Right lobe of liver (tissue), 6 donors: ENCODE data around the gene TTC12. TPM values are rescaled to one million over a fixed set of nuclear protein-coding genes. Genes with fewer than 3 reads are reported as not detected.

ENCODE experiments used
- ATAC-seq, 4 donors: fragments of 200-7000 bp; cut with Tn5 transposase; one replicate each; pipeline ENCODE4 v1.9.1; 2020; ENCODE audit warnings: mild to moderate bottlenecking in 4 of 4, moderate library complexity in 4 of 4
- DNase-seq, 3 donors: peaks; one replicate each; pipeline ENCODE4 v3.0.0-alpha.2; 2020
- H3K27ac ChIP-seq, 3 donors: fragments of 200-600 bp; one replicate each; pipeline ENCODE4 v1.8.0; 2022
- H3K27me3 ChIP-seq, 2 donors: fragments of 200-600 bp; one replicate each; pipeline ENCODE4 v1.8.0; 2022
- H3K36me3 ChIP-seq, 4 donors: fragments of 200-600 bp; sonication (generic) in 1 of 4; one replicate each; pipeline versions ENCODE4 v1.5.1 to v1.8.0; 2017 to 2022; ENCODE audit warnings: control low read depth in 1 of 4
- H3K4me1 ChIP-seq, 4 donors: fragments of 200-600 bp; sonication (generic) in 1 of 4; one replicate each; pipeline versions ENCODE4 v1.5.1 to v1.8.0; 2017 to 2022; ENCODE audit warnings: control low read depth in 1 of 4
- H3K4me3 ChIP-seq, 3 donors: fragments of 200-600 bp; one replicate each; pipeline ENCODE4 v1.8.0; 2022
- H3K9me3 ChIP-seq, 4 donors: fragments of 200-600 bp; sonication (generic) in 1 of 4; one replicate each; pipeline versions ENCODE4 v1.5.1 to v1.8.0; 2017 to 2022; ENCODE audit warnings: control low read depth in 1 of 4
- POLR2A ChIP-seq: fragments of 450-650 bp; IDR thresholded peaks from one replicate; pipeline ENCODE4 v1.6.1; 2017; ENCODE audit warnings: antibody characterized with exemption, mild to moderate bottlenecking
- WGBS: methylation state at CpG from one replicate; pipeline ENCODE4 v1.1.6; 2018; ENCODE audit warnings: low coverage, low lambda C conversion rate; ENCODE audit not compliant: insufficient coverage; ENCODE audit errors: missing lambda C conversion rate; 5-methylcytosine and 5-hydroxymethylcytosine counted together
- intact Hi-C, 2 donors: fragments of 100-400 bp; cut with DNase I; formaldehyde crosslinking; loops; one replicate each; pipeline versions ENCODE4 v1.11.2 to v1.14.1; 2022
- total RNA-seq, 6 experiments: library from RNA; depleted of rRNA in 2 of 6; stranded (reverse); fragments of >200 nt in 2 of 6; fragmentation: NEBNext Ultra II Directional in 3 of 6; extraction: Animal tissue kit (Norgen Biotek cat#: 25700) in 3 of 6; gene quantifications; one replicate each; pipeline versions ENCODE4 v1.1.0 to v1.2.4, GENCODE V29; 2016 to 2023
- TF ChIP-seq, protein P1 (sequence below), 4 donors: fragments of 200-600 bp in 3 of 4; fragments of 450-650 bp in 1 of 4; IDR thresholded peaks; one replicate each; pipeline versions ENCODE4 v1.5.1 to v1.8.0; 2016 to 2022; ENCODE audit warnings: antibody characterized with exemption in 4 of 4, mild to moderate bottlenecking in 2 of 4
- donor health status: DM: no; HTN: yes; CAD: no.
- donor health status: DM: no; HTN: no; CAD: no.
- donor health status: DM: no; HTN: no; CAD: no.
- donor health status: DM: no; HTN: yes; CAD: no.
- donor health status: DM: no; HTN: yes; CAD: no.

The TTC12 gene
- total RNA-seq, 6 experiments from 2014 or later = 5.1 to 8.9 (median 7.2) TPM

DNA sequence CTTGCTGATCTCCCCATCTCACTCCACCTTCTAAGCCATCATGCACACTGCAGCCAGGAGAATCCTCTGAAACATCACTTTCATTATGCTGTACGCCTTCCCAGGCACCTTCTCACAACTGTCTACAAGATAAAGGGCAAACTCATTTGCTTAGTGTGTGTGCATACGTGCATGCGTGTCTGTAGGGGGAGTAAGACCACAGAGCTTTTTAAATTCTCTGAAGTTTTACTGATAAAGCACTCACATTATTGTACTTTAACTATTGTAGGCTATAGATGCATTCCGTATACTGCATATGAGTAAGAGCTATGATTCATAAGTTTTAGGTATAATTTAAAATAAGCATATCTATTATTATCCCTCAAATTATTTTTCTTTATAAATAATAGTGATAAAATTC is 57.9 kb downstream of the TTC12 start:
- DNase-seq = no peak
- Histone ChIP-seq H3K9me3 (no peaks in the 10 kb centered on the region), H3K4me1 (no peaks in the 10 kb centered on the region), H3K27me3 (no peaks in the 10 kb centered on the region), H3K4me3 (no peak overlapping the region), H3K27ac (no peak overlapping the region), H3K36me3 (peaks cover 0 to 9% (median 0%) of the 10 kb centered on the region in 4 donors)
- intact Hi-C loops = no loop called here
- WGBS = 84% methylated on average over 4 of the region's 4 CpGs
- no peak for ATAC-seq
- TF ChIP-seq, protein P1, sequence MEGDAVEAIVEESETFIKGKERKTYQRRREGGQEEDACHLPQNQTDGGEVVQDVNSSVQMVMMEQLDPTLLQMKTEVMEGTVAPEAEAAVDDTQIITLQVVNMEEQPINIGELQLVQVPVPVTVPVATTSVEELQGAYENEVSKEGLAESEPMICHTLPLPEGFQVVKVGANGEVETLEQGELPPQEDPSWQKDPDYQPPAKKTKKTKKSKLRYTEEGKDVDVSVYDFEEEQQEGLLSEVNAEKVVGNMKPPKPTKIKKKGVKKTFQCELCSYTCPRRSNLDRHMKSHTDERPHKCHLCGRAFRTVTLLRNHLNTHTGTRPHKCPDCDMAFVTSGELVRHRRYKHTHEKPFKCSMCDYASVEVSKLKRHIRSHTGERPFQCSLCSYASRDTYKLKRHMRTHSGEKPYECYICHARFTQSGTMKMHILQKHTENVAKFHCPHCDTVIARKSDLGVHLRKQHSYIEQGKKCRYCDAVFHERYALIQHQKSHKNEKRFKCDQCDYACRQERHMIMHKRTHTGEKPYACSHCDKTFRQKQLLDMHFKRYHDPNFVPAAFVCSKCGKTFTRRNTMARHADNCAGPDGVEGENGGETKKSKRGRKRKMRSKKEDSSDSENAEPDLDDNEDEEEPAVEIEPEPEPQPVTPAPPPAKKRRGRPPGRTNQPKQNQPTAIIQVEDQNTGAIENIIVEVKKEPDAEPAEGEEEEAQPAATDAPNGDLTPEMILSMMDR (IDR thresholded peaks at IDR 0.05) = no peak
- no peak for TF ChIP-seq POLR2A

DNA sequence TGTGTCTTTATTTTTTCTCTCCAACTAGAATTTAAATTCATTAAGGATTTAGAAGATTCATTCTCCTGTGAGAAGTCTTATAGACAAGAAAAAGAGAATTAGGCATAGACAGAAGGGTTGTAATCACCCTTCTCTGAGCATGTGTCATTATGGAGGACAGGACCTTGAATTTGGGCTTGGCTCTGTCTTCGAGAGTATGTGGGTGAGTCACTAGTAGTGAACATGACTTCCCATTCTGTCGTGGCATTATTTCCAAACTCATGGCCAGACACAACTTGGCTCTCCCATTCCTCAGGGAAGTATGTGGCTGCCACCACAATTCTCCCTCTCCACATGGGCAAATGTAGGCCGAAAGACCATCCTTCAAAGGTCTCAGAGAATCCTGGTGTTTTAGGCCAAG is 58.9 kb downstream of the TTC12 start:
- 87% methylated on average over 2 of the region's 3 CpGs for WGBS
- intact Hi-C loops = no loop called here
- no peak for TF ChIP-seq POLR2A
- TF ChIP-seq, protein P1 (IDR thresholded peaks at IDR 0.05) = no peak
- Histone ChIP-seq H3K4me3 (no peak overlapping the region), H3K36me3 (peaks cover 0 to 1% (median 0%) of the 10 kb centered on the region in 4 donors), H3K4me1 (no peaks in the 10 kb centered on the region), H3K27me3 (no peaks in the 10 kb centered on the region), H3K27ac (no peak overlapping the region), H3K9me3 (no peaks in the 10 kb centered on the region)
- no peak for DNase-seq
- ATAC-seq = no peak

DNA sequence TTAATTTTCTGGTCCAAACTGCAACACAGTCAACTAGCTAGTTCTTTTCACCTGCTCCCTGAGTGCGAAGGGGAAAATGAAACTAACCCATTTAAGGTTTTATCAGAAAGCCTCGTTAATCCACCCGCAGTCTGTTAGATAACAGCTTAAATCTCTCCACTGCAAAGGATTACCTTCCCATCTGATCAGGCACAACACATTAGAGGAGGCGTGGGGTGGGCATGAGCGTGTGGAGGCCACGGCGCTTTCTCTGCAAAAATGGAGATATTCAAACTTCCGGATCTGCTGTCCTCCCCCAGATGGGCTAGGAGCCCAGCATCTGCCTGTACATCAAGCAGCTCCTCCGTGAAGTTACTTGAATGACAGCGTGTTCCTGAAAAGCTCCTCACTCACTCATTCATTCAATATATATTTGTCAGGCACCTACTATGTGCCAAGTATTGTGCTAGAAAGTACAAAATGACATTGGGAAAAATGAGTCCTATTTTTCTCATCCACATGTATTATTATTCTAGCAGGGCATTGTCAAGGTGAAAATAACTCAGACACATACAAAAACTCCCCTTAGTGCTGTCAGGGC is 59.7 kb downstream of the TTC12 start:
- TF ChIP-seq, protein P1 (IDR thresholded peaks at IDR 0.05) = no peak
- no peak for TF ChIP-seq POLR2A
- no peak overlapping the region for H3K4me3 ChIP-seq
- H3K9me3 ChIP-seq = no peaks in the 10 kb centered on the region
- 86% methylated on average over 9 of the region's 10 CpGs for WGBS
- H3K4me1 ChIP-seq = no peaks in the 10 kb centered on the region
- H3K27me3 ChIP-seq = no peaks in the 10 kb centered on the region
- no peak overlapping the region for H3K27ac ChIP-seq
- H3K36me3 ChIP-seq = no peaks in the 10 kb centered on the region
- no peak for DNase-seq
- no peak for ATAC-seq
- intact Hi-C loops = no loop called here

DNA sequence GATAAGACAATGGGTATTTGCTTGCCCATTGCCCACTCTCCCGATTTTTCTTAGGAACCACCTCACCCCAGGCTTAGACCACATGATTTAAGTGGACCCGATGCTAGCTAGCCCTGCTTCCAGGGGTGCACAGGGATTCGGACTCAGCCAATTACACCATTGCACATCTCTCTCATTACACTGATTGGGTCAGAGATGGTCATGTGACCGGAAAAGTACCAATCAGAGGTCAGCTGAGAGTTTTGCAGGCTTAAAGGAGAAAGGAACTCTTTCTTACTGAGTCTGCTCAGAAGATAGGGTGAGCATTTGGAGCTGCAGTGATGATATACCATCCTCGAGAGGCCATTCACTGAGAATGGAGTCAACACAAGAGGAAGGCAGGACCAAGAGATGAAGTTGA is 61.0 kb downstream of the TTC12 start:
- H3K27ac ChIP-seq = no peak overlapping the region
- intact Hi-C loops = no loop called here

More for the DNA sequence above, 61.0 kb downstream of the TTC12 start:
- ATAC-seq = no peak
- no peaks in the 10 kb centered on the region for H3K36me3 ChIP-seq
- H3K9me3 ChIP-seq = no peaks in the 10 kb centered on the region
- no peak for DNase-seq
- 79% methylated on average over 5 of the region's 5 CpGs for WGBS
- no peaks in the 10 kb centered on the region for H3K4me1 ChIP-seq
- H3K4me3 ChIP-seq = no peak overlapping the region
- no peaks in the 10 kb centered on the region for H3K27me3 ChIP-seq
- no peak for TF ChIP-seq POLR2A
- TF ChIP-seq, protein P1 (IDR thresholded peaks at IDR 0.05) = no peak
